Measurements from ENCODE around the gene CCL2.

DNA sequence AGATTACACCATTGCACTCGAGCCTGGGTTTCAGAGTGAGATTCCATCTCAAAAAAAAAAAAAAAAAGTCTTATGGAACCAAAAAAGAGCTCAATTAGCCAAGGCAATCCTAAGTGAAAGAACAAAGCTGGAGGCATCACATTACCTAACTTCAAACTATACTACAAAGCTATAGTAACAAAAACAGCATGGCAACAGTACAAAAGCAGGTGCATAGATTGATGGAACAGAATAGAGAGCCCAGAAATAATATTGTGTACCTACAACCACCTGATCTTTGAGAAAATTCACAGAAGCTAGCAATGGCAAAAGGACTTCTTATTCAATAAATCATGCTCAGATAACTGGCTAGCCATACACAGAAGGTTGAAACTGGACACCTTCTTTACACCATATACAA is 24.7 kb upstream of the CCL2 start:
- TF ChIP-seq, protein P1, sequence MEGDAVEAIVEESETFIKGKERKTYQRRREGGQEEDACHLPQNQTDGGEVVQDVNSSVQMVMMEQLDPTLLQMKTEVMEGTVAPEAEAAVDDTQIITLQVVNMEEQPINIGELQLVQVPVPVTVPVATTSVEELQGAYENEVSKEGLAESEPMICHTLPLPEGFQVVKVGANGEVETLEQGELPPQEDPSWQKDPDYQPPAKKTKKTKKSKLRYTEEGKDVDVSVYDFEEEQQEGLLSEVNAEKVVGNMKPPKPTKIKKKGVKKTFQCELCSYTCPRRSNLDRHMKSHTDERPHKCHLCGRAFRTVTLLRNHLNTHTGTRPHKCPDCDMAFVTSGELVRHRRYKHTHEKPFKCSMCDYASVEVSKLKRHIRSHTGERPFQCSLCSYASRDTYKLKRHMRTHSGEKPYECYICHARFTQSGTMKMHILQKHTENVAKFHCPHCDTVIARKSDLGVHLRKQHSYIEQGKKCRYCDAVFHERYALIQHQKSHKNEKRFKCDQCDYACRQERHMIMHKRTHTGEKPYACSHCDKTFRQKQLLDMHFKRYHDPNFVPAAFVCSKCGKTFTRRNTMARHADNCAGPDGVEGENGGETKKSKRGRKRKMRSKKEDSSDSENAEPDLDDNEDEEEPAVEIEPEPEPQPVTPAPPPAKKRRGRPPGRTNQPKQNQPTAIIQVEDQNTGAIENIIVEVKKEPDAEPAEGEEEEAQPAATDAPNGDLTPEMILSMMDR (IDR thresholded peaks at IDR 0.05): no peak
- TF ChIP-seq POLR2A (IDR thresholded peaks at IDR 0.05) (no peak), POLR2AphosphoS5 (IDR thresholded peaks at IDR 0.05) (no peak)

All from breast epithelium (tissue), 3 donors.